Smooth muscle cell of the brain vasculature (primary cell): ENCODE results near the gene ABLIM2.

Experiments used
- DNase-seq: peaks from one replicate; pipeline ENCODE4 v3.0.0-alpha.2; 2012; ENCODE audit warnings: low read depth, low spot score

The ABLIM2 gene

DNA sequence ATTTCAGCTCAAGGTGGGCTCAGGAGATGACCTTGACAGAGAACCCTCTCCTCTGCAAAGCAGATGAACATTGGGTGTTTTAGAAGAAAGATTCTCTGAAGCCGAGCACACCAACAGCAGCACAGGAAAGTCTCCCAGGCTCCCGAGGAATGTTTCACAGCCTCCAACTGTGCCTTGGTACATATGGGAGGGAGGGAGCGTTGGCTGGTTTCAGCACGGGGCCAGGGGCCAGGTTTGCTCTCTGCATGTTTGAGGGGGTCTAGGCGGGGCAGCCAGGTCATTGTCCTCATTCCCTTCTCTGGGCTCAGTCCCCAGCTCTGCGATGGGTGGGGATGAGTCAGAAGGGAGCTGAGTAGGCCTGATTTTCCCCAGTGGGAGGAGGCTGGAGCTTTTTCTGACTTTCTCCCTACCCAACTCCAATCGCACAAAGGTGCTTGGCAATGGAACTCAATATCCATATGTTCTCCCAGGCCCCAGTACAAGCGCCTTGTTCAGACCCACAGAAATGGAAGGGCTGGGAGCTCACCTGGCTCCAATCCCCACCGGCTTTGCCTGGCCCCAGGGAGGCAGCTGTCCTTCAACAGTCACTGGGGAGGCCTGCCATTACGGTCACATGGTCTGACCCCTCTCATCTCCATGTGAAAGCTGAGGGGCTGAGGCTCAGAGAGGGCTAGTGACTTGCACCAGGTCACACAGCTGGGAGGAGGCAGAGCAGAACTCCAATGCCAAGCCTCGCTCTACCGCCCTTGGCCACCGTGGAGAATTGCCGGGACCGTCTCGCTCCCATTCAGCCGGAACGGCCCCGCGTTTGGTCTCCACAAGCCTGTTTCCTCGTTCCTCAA, 110.6 kb downstream of the ABLIM2 start:
- DNase-seq, result no peak

DNA sequence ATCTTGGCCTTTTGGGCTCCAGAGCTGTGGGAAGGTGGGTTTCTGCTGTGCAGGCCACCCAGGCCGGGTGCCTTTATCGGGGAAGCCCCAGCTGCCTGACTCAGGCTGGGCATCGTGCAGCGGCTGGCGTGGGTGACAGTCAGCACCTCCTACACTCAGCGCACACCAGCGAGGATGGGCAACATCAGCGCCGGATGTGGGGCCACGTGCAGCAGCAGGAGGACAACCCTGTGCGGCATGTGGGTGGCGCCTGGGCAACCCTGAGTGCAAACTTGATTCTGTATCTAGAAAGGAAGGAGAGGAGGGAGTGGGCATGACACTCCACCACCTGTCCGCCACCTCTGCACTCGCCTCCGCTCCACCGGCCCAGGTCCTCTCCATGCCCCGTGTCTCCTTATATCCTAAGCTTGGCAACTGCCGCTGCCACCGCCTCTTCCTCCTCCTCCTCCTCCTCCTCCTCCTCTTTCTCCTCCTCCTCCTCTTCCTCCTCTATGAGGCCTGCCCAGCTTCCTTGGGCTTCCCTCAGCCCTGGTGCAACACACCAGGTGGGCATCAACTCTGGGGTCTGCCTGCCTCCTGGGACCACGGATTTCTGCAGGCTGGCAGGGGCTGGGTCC, 111.6 kb downstream of the ABLIM2 start:
- no peak for DNase-seq

DNA sequence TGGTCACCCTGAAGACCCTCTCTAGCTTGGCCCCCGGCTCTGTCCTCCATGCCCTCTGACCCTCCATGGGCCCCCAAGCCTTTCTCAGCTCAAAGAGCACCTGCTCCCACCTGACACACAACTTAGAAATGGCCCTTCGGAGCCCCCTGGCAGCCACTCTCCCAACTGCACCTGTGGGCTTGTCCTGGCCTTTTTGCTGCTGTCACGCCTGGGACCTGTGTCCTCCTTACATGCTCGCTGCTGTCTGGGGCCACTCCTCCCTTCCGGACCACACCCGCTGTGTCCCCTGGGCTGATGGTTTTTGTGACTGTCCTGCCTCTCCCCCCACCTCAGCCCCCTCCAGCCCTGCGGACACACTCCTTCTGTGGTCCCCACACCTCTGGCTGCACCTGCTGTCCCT, 112.7 kb downstream of the ABLIM2 start:
- no peak for DNase-seq

DNA sequence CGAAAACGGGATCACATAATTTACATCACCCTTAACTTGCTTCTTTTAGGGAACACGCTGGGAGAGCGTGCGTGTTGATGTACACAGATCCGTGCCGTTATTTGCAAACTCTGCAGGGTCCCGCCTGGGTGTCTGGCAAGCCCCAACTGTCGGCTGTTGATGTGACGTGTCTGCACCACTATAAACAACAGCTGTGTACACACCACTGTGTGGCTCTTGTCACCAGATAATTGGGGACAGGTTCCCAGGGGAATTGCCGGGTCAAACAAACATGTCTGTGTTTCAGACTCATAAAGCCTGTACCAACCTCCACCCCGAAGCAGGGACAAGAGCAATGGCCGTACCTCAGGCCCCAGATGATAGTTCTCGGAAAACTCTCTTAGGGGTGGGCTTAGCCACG, 113.9 kb downstream of the ABLIM2 start:
- no peak for DNase-seq

- DNase-seq, result no peak
These were observed 114.4 kb downstream of the ABLIM2 start for GRCh38 chr4:8044244-8044643.

DNA sequence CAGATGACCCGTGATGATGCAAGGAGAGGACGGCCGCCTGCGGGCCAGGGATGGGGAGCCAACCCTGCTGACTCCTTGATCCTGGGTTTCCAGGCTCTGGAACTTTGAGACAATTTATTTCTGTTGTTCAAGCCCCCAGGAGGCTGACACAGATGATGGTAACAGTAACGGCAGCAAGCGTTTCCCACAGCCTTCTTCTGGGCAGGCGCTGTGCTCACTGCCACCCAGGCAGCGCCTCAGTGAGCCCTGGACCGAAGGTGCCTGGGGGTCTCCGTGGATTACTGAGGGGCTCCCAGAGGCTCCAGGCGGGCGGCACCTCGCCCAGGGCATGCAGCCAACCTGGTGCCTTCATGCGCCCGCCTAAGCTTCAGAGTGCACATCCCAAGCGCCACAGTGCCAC, 115.0 kb downstream of the ABLIM2 start:
- DNase-seq, result no peak

- no peak for DNase-seq
These were observed 116.7 kb downstream of the ABLIM2 start for GRCh38 chr4:8041868-8042267.

DNA sequence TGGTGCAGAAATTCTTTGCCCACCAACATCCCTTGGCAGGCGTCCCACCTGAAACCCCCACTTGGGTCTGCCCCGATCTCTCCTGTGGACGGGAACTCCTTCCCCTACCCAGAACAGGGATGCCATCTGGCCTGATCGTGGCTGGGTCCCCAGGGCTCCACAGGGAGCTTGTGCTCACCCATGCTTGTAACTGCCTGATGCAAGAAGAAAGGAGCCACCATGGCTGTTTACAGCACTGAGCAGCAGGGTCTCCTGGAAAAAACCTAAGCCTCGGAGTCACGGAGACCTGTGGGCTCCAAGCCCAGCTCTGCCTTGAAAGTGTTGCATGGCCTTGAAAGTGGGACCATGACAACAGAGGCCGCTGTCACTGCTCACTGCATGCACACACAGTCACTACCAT, 117.4 kb downstream of the ABLIM2 start:
- DNase-seq, result no peak

GRCh38 chr4:8040607-8041006, 118.0 kb downstream of the ABLIM2 start:
- DNase-seq, result no peak

DNA sequence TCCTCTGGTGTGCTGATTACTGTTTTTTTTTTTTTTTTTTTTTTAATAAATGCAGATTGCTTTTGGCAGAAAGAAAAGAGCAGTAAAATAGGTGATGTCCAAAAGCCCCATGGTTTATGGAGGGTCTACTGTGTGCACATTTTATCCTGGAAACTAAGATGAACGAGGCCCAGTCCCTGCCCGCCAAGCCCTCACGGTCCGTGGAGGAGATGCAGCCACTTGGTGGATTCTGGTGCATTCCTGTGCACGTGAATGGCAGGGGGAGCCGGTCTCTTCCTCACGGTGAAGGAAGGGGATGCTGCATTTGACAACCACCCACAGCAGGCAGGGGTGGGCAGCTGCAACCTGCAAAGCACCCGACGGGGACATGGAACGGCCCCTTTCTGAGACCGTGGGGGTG, 118.8 kb downstream of the ABLIM2 start:
- DNase-seq, result no peak

DNA sequence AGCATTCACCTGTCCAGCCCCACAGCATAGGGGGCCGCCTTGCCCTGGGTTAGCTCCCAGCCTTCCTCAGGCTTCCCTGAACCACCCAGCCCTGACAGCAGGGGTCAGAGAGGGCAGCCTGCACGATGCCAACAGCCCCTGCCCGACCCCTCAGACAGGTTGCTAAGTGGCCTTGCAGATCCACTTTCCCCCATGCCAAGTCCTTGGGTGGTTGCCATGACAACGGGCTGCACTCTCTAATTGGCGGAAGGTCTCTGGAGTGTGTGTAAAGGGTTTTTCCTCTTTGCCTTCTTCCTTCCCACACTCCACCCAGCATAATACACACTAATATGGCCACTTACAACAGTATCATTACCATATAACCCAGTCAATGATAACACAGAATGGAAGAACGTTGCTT, 119.3 kb downstream of the ABLIM2 start:
- no peak for DNase-seq

GRCh38 chr4:8038719-8039251, 119.8 kb downstream of the ABLIM2 start:
- DNase-seq, result no peak

DNA sequence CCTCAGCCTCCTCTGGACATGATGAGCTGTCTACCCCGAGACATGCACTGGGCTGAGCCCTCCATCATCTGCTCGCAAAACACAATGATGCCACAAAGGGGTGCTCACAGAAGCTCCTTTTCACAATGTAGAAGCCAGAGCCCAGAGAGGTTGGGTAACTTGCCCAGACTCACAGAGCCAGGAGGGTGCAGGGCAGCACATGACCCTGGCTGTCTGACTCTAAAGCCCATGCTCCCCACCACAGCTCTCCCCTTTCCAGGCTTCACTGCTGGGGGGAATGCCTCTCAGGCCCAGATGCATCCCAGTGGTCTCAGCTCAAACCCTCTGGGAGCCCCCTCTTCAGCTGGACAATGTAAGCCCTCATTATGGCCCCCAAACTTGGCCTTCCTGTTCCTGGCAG, 120.5 kb downstream of the ABLIM2 start:
- no peak for DNase-seq

- DNase-seq, result no peak
These were observed 121.4 kb downstream of the ABLIM2 start for GRCh38 chr4:8037150-8037769.

GRCh38 chr4:8035371-8035780, 123.2 kb downstream of the ABLIM2 start:
- peak; percentile 15 for DNase-seq

GRCh38 chr4:8033829-8034528, 124.6 kb downstream of the ABLIM2 start:
- DNase-seq, result no peak

- no peak for DNase-seq
These were observed 125.4 kb downstream of the ABLIM2 start for GRCh38 chr4:8033067-8033755.

DNA sequence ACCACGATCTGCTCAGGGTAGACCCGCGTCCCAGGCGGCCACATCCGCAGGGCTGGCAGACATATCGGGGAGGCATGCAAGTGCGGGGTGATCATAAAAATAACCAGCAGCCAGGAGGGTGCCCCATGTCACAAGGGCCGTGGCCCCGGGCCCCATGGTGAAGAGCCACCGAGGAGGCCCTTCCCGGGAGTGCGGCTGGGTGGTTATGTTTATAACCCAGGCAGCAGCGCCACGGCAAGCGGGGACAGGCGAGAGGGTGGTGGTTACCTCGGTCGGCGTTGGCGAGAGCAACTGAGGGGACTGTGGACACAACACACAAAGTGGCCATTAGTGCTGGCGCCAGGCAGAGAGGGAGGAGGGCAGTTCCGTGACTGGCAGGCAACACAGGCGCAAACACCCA, 126.2 kb downstream of the ABLIM2 start:
- DNase-seq, result no peak

GRCh38 chr4:8030121-8030781, 128.4 kb downstream of the ABLIM2 start:
- DNase-seq, result no peak

- no peak for DNase-seq
These were observed 128.9 kb downstream of the ABLIM2 start for GRCh38 chr4:8029689-8030088.
